Measurements from ENCODE around the gene UTRN.
A peak's percentile ranks its signal among the peaks of the same experiment; 100 is the strongest.

UTRN gene

DNA sequence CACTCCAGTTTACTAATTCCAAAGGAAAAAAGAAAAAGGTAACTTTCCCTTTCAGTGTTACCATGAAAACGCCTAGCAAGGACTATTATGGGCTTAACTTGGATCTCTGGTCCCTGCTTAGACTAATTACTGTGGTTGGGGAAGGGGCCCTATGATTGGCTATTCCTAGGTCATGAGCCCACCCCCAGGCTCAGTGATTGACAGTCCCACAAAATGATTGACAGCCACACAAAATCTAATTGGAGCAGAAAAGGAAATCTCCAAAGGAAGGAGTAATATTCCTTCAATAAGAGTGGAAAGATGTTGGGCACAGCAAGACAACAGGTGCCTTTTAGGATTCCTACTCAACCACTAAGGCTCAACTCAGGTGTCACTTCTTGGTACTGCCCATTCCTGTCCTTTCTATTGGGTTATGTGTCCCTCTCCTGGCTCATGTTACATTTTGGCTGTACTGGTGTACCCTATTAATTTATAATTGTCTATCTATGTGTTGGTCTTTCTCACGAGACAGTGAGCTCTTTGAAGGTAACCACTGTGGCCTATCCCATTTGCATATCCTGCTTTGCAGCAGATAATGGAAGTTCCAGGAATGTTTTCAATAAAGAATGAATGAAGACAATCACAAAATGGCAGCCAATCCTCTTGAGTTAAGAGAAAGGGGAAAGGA, 5.5 kb upstream of the UTRN start:
- H3K4me3 ChIP-seq (ENCODE audit: low read depth, low read length) = no peak overlapping the region
- TF ChIP-seq, protein P1, sequence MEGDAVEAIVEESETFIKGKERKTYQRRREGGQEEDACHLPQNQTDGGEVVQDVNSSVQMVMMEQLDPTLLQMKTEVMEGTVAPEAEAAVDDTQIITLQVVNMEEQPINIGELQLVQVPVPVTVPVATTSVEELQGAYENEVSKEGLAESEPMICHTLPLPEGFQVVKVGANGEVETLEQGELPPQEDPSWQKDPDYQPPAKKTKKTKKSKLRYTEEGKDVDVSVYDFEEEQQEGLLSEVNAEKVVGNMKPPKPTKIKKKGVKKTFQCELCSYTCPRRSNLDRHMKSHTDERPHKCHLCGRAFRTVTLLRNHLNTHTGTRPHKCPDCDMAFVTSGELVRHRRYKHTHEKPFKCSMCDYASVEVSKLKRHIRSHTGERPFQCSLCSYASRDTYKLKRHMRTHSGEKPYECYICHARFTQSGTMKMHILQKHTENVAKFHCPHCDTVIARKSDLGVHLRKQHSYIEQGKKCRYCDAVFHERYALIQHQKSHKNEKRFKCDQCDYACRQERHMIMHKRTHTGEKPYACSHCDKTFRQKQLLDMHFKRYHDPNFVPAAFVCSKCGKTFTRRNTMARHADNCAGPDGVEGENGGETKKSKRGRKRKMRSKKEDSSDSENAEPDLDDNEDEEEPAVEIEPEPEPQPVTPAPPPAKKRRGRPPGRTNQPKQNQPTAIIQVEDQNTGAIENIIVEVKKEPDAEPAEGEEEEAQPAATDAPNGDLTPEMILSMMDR (IDR thresholded peaks at IDR 0.05; ENCODE audit: control insufficient read depth, extremely low read depth, insufficient read depth) = no peak
- DNase-seq (ENCODE audit: low read depth) = peak; percentile 52

DNA sequence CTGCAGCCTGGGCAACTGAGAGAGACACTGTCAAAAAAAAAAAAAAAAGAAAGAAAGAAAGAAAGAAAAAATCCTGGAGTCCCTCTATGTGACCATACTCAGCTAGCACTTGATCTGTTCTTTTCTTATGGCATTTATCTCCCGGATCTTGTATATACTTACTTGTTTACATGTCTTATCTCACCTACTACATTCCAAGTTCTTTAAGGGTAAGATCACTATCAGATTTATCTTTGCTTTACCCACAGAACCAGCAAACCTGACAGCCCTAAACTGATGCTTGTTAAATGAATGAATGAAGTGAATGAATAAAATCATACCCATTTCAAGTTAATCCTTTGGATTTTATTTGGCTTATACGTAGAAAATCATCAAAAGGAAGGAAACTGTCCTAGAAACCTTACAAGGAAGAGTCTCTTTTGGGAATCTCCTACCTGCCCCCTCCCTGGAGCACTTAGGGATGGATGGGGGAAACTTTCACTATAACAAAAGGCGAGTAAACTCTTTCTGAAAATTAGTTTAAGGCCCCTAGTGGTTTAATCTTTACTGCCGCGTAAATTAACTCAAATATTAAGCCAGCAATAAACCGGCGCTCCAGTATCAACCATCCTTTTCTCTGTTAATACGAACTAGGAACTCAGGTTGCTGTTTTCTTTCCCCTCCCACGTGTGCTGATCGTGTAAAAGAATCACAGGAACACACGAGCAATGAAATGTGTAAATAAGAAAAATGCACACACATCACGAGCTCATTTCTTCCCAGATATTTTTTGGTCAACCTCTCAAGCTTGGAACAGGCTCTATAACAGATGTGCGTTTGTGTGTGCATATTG, 1.3 kb upstream of the UTRN start:
- peak; percentile 61 for DNase-seq (ENCODE audit: low read depth)
- H3K4me3 ChIP-seq (ENCODE audit: low read depth, low read length) = peak overlapping the region; percentile 77
- TF ChIP-seq, protein P1 (IDR thresholded peaks at IDR 0.05; ENCODE audit: control insufficient read depth, extremely low read depth, insufficient read depth) = 0 out of 2 replicates have a peak, but pooled peaks have one; percentile 15

DNA sequence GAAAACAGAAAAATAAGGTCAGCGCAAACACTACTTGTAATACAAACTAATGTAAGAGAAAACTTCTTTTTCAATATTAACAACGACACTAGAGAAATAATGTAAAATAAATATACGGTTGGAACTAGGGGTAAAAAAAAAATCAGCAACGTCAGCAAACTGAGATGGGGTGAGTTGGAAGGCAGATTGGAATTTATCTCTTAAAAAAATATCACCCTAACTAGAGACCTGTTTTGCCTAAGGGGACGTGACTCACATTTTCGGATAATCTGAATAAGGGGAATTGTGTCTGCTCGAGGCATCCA, 705 bp upstream of the UTRN start:
- peak overlapping the region; percentile 77 for H3K4me3 ChIP-seq (ENCODE audit: low read depth, low read length)
- TF ChIP-seq, protein P1 (IDR thresholded peaks at IDR 0.05; ENCODE audit: control insufficient read depth, extremely low read depth, insufficient read depth) = no peak
- no peak for DNase-seq (ENCODE audit: low read depth)

DNA sequence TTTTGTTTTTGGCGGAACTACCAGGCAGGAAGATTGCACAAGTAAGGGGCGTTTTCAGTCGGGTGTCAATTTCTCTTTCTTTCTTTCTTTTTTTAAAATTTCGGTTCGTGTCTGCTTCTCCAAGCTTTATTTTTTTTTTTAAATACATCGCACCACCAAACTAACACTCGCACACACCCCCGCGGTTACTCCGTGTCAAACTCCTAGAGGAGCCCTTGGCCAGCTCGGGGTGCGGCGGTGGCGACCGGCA, 338 bp downstream of the UTRN start:
- TF ChIP-seq, protein P1 (IDR thresholded peaks at IDR 0.05; ENCODE audit: control insufficient read depth, extremely low read depth, insufficient read depth) = no peak
- no peak for DNase-seq (ENCODE audit: low read depth)
- peak overlapping the region; percentile 77 for H3K4me3 ChIP-seq (ENCODE audit: low read depth, low read length)

DNA sequence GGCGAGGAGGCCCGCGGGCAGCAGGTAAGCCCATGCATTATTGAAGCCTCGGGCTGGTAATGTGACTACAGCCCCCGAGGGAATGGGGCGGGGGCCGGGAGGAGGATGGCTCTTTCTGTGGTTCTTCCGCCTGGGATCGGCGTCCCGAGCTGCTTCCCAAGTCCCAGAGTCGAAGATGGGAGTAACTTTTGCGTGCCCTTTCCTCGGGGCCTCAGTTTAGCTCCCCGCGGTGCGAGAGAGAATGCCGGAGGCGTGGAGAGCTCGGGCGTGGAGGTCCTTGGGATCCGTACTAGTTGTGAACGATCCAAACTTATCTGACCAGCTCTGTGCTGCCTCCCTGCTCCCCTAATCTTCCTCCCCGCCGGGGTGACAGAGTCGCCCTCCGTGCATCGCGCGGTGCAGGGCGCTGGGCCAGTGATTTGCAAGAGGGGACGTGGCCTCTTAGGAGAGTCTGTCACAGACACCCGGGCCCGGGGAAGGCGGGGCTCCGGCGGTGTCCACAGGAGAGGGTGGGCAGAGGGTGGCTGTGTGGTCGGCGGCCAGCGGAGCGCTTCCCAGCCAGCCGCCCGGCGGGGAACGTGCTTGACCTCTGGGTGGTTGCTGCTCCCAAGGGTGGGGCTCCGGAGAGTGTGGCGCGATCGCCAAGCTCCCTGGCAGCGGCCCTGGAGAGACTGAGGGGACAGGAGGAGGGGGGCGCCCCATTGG, 815 bp downstream of the UTRN start:
- H3K4me3 ChIP-seq (ENCODE audit: low read depth, low read length) = peak overlapping the region; percentile 77
- TF ChIP-seq, protein P1 (IDR thresholded peaks at IDR 0.05; ENCODE audit: control insufficient read depth, extremely low read depth, insufficient read depth) = no peak
- DNase-seq (ENCODE audit: low read depth) = peak; percentile 13

DNA sequence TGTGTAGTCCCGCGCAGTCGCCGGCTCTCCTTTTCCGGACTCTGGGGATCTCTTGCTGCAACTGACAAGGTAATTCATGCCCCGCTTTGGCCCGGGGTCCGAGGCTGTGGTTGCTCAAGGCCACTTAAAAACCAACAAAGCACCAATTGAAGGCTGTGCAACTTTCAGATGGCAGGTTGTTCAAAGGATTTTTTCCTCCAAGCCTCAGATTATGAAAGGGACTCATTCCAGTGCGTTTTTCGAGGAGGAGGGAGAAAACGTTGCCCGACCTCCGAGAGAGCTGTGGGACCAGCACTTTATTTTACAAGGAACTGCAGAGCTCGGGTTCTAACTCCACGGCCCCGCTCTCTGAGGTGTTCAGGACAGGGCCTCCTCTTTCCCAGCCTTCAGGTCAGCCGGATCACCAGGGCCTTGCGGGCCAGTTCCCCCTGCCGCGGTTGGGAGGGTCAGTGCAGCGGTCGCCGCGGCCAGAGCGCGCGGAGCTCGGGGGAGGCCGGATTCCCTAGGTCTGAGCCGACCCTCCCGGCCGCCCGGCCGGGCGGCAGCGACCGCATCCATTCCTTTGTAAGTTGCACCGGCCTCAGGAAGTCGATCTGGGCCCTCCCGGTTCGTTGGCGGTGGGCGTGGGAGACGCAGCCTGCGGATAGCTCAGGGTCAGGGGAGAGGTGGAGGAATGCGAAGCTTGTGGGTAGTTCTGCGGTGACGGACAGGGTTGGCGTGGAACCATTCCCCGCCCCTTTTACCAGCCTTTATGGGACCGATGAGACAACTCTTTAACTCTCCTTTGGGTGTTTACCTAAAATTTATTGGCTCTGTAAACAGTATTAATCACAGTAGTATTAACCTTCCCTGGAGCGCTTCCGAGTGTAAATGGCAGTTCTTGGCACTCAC, 1.6 kb downstream of the UTRN start:
- H3K4me3 ChIP-seq (ENCODE audit: low read depth, low read length) = peak overlapping the region; percentile 77
- peak; percentile 98 for DNase-seq (ENCODE audit: low read depth)
- TF ChIP-seq, protein P1 (IDR thresholded peaks at IDR 0.05; ENCODE audit: control insufficient read depth, extremely low read depth, insufficient read depth) = no peak
